ENCODE results near the gene FBXL20.
A peak's percentile ranks its signal among the peaks of the same experiment; 100 is the strongest.
"Not testable (repeated sequence)": the region's sequence is repeated elsewhere in the genome, so short reads cannot be mapped to it uniquely, and the experiment has no call there.

Gene FBXL20

GRCh38 chr17:39401412-39402243, at the start of gene FBXL20:
Gene FBXL20 (minus strand): TSS chr17:39401626. CDS start chr17:39401402, 224 bp downstream.
- peak; percentile 100 for DNase-seq (ENCODE audit: low spot score)

- peak; percentile 99 for DNase-seq (ENCODE audit: low spot score)
Observed at GRCh38 chr17:39450847-39451581, 49.6 kb upstream of the FBXL20 start, which contains the start of gene MED1. Gene MED1 (minus strand): TSS chr17:39451263. CDS start chr17:39451062, 201 bp downstream.

GRCh38 chr17:39450051-39450450, 48.6 kb upstream of the FBXL20 start:
- DNase-seq (ENCODE audit: low spot score) = no peak

GRCh38 chr17:39447561-39447960, 46.1 kb upstream of the FBXL20 start:
- DNase-seq (ENCODE audit: low spot score) = no peak

- DNase-seq (ENCODE audit: low spot score) = no peak
Observed at GRCh38 chr17:39443326-39443725, 41.9 kb upstream of the FBXL20 start.

GRCh38 chr17:39439868-39440267, 38.4 kb upstream of the FBXL20 start:
- not testable (repeated sequence) for DNase-seq (ENCODE audit: low spot score)

DNA sequence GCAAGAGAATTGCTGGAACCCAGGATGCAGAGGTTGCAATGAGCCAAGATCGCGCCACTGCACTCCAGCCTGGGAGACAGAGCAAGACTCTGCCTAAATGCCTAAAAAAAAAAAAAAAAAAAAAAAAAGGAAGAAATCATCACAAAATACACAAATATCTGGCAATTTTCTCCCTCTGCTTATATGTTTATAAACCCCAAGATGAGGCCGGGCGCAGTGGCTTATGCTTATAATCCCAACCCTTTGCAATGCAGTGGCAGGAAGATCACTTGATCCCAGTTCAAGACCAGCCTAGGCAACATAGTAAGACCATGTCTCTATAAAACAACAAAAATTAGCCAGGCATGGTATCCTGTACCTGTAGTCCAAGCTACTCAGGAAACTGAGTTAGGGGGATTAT, 28.2 kb upstream of the FBXL20 start:
- DNase-seq (ENCODE audit: low spot score) = no peak

DNA sequence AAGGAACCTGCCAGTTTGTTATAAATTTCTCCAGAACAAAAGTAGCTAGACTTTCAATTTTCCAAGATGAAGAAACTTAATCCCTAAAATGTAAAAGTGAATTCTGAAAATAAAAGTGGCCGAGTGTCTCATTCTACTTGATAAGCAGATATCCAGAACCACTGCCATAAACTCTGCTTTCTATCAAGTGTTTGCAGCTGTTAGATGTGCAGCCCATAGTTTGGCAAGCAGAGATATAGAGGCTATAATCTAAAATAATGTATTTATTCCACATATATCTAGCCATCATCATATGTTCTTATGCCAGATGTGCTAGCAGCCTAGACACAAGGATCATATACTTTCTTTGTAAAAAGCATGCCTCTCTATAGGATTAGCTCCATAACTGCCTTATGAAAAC, 14.7 kb upstream of the FBXL20 start:
- DNase-seq (ENCODE audit: low spot score) = no peak

DNA sequence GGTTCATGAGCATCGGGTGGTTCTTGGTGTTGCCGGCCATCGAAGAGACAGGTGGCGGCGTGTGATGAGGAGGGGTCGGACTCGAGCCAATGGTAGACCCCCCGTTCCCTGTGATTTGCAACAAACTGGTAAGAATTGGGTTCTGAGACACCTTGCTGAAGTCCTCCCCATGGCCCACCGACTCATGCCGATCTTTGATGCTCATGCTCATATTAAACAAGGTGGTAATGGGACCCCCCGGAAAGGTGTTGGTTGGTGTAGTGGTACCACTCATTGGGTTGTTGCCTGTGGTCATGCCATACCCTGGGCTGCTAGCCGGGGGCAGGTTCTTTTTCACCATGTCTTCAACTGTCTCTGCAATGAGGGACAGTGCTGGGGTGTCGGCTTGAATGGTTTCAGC, 8.9 kb upstream of the FBXL20 start:
- DNase-seq (ENCODE audit: low spot score) = no peak

DNA sequence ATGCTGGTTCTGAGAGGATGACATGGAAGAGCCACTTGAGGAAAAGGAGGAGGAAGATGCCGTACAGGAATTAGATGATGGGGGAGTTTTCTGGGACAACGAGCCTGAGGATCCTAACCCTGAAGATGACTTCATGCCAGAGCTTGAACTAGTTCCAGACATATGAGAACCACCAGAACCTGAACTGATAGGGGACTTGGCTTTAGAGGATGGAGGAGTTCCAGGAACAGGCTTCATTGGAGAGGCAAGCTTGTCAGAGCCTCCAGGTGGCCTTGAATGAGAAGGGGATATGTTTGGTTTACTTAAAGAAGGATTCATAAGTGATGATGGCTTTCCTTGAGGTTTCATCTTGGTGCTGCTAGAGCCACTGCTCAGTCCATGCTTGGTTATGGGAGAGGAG, 6.9 kb upstream of the FBXL20 start:
- no peak for DNase-seq (ENCODE audit: low spot score)

- DNase-seq (ENCODE audit: low spot score) = no peak
Observed at GRCh38 chr17:39406951-39407350, 5.5 kb upstream of the FBXL20 start.

DNA sequence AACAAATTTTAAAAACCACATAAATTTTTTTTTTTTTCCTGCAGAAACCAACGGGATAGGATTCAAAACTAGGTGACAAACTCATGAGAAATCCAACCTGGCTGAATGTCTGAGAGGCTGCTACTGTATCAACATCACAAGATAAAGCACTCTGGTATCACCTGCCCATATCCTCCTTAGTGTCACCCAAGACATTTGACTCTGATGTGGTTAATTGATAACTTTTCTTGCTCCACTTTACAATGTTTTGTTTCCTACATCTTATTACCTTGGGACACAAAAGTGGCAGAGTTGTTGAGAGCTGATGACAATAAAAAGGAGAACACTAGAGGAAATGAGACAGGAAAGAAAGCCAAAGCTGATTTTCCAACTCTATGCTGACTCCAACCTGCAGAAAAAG, 4.0 kb upstream of the FBXL20 start:
- DNase-seq (ENCODE audit: low spot score) = no peak

GRCh38 chr17:39404542-39405378, 3.3 kb upstream of the FBXL20 start:
- no peak for DNase-seq (ENCODE audit: low spot score)

GRCh38 chr17:39402890-39403605, 1.6 kb upstream of the FBXL20 start:
- DNase-seq (ENCODE audit: low spot score) = no peak

GRCh38 chr17:39402244-39402889, 941 bp upstream of the FBXL20 start:
- DNase-seq (ENCODE audit: low spot score) = peak; percentile 99

DNA sequence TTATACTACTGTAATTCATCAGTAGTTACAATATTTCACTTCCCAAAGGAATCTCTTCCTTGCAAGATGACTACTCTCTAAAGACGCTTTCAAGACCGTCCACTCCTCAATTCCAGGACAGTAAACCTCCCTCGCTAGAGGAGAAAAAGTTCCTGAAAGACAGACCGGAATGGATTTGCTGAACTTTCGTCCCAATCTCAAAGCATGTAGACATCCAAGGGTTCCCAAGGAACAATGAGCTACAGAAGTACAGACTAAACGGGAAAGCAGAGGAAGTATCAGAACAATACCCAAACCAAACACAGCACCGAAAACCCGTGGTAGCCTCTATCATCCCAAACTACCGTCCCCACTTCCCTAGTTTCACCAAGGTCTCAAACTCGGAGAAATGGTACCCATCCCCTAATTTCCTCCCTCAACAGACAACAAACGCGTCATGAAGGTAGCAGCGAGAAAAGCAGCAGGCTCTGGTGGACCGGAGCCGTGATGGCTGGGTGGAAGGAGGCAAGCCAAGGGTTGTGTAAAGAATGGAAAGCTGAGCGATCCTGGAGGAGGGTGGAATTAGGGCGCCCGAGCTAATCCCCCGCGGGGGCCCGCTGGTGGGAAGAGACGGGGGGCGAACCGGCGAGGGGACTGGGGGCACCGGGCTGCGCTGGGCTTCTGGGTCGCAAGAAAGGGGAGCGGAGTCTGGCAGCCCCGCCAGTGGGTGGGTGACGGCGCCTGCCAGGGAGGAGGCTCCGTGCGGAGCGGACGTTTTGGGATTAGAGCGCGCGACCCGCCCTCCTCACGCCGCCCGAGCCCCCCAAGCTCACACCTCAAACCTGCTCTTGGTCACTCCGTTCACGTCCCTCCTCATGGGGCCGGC, 647 bp downstream of the FBXL20 start:
- peak; percentile 80 for DNase-seq (ENCODE audit: low spot score)

GRCh38 chr17:39399791-39400190, 1.6 kb downstream of the FBXL20 start:
- DNase-seq (ENCODE audit: low spot score) = no peak

DNA sequence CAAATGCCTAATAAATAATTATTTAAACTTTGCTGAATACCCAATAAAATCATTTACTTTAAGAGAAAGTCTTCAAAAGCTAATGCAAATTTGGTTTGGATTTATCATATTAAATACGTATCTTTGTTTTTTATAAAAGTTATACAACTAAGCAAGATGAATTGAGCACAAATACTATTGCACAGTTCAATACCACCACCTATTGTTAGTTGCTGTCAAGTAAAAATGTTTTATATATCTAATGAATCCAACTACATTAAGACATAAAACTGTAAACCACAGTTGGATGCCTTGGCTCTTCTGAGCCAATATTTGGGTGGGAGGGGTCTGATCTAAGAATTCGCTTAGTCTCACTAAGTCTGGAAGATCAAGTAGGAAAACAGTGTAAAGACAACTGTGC, 7.7 kb downstream of the FBXL20 start:
- no peak for DNase-seq (ENCODE audit: low spot score)

DNA sequence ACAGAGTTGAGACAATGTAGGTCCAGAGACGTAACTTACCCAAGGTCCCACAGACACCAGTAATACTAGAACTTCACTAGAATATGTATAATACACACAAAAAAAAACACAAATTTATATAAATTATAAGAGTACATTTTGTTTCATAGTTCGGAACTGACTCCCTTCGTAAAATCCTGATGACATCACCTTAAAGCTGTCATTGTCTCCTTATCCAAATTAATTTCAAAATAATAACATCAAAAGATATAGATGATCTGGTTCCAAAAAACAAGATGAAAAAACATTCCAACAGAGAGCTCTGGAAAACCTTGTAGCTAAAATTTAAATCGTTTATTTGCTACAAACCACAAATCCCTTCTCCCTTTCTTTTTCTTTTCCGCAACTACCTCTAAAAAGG, 10.0 kb downstream of the FBXL20 start:
- DNase-seq (ENCODE audit: low spot score) = no peak

DNA sequence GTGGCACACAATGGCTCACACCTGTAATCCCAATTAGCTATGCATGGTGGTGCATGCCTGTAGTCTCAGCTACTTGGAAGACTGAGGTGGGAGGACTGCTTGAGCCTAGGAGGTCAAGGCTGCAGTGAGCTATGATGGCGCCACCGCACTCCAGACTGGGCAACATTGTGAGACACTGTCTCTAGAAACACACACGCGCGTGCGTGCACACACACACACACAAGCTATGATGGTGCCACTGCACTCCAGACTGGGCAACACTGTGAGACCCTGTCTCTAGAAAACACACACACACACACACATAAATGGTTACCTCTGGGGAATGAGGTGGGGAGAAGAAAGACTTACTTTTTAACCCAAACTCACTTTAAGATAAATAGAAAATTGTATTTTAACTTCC, 16.4 kb downstream of the FBXL20 start:
- no peak for DNase-seq (ENCODE audit: low spot score)
